Colonic mucosa (tissue), 4 donors: ENCODE data around the gene WNT3A. TPM values are rescaled to one million over a fixed set of nuclear protein-coding genes. Genes with fewer than 3 reads are reported as not detected.

Source experiments
- DNase-seq: peaks from one replicate; pipeline ENCODE4 v3.0.0-alpha.2; 2020
- H3K27ac ChIP-seq: fragments of 200-600 bp; one replicate; pipeline ENCODE4 v1.8.0; 2021
- H3K27me3 ChIP-seq: fragments of 200-600 bp; one replicate; pipeline ENCODE4 v1.8.0; 2021
- H3K36me3 ChIP-seq: fragments of 200-600 bp; one replicate; pipeline ENCODE4 v1.8.0; 2021
- H3K4me1 ChIP-seq: fragments of 200-600 bp; one replicate; pipeline ENCODE4 v1.8.0; 2021; ENCODE audit warnings: mild to moderate bottlenecking
- H3K4me3 ChIP-seq: fragments of 200-600 bp; one replicate; pipeline ENCODE4 v1.8.0; 2021
- H3K9ac ChIP-seq, 2 donors: one replicate each; pipeline ENCODE4 v1.7.0; 2013; ENCODE audit warnings: control low read depth in 2 of 2, low read depth in 2 of 2, low read length in 2 of 2
- H3K9me3 ChIP-seq: fragments of 200-600 bp; one replicate; pipeline ENCODE4 v1.8.0; 2021
- intact Hi-C: fragments of 100-400 bp; cut with DNase I; formaldehyde crosslinking; loops from one replicate; pipeline ENCODE4 v1.14.1; 2022
- total RNA-seq, 2 donors: library from RNA; stranded (reverse); fragmentation: NEBNext Ultra II Directional in 1 of 2; extraction: Animal tissue kit (Norgen Biotek cat#: 25700) in 1 of 2; gene quantifications; one replicate each; pipeline ENCODE4 v1.2.1, GENCODE V29; 2021
- TF ChIP-seq, protein P1 (sequence below): fragments of 200-600 bp; IDR thresholded peaks from one replicate; pipeline ENCODE4 v1.8.0; 2022; ENCODE audit warnings: antibody characterized with exemption, mild to moderate bottlenecking
- donor health status: healthy.
- donor health status: DM: no; HTN: no; CAD: no.
- donor health status: DM: no; HTN: no; CAD: no.

WNT3A gene
- total RNA-seq, 2 donors from 2014 or later = not detected

DNA sequence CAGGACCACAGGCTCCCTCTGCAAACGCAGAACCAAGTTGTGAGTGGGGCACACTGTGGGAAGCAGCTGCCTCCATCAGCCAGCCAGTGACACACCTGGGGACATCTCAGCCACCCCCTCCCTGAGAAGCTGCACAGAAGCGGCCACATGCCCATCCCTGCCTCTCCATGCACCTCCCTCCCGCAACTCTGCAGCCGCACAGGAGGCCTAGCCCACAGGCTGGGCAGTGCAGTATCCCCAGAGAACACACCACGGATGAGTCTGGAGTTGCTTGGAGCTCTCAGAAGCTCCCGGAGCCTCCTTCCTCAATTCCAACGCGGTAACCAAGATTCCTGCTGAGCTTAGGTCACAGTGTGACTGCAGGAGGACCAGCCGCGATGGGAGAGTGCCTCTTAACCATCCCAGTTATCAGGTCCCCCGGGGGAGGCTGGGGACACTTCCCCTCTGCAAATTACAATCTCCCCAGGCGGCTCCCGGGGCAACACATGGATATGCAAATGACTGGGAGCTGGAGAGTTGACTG, 1.2 kb upstream of the WNT3A start:
- Histone ChIP-seq H3K4me3 (no peak overlapping the region), H3K9me3 (no peaks in the 10 kb centered on the region), H3K9ac (no peak overlapping the region), H3K36me3 (no peaks in the 10 kb centered on the region), H3K27me3 (peaks cover 56% of the 10 kb centered on the region), H3K27ac (no peak overlapping the region), H3K4me1 (no peaks in the 10 kb centered on the region)
- no peak for DNase-seq
- TF ChIP-seq, protein P1, sequence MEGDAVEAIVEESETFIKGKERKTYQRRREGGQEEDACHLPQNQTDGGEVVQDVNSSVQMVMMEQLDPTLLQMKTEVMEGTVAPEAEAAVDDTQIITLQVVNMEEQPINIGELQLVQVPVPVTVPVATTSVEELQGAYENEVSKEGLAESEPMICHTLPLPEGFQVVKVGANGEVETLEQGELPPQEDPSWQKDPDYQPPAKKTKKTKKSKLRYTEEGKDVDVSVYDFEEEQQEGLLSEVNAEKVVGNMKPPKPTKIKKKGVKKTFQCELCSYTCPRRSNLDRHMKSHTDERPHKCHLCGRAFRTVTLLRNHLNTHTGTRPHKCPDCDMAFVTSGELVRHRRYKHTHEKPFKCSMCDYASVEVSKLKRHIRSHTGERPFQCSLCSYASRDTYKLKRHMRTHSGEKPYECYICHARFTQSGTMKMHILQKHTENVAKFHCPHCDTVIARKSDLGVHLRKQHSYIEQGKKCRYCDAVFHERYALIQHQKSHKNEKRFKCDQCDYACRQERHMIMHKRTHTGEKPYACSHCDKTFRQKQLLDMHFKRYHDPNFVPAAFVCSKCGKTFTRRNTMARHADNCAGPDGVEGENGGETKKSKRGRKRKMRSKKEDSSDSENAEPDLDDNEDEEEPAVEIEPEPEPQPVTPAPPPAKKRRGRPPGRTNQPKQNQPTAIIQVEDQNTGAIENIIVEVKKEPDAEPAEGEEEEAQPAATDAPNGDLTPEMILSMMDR = no peak
- intact Hi-C loops = loop anchor here (5.0 kb wide), 1 partner anchor 67 kb away; no protein-coding TSS in a partner anchor

DNA sequence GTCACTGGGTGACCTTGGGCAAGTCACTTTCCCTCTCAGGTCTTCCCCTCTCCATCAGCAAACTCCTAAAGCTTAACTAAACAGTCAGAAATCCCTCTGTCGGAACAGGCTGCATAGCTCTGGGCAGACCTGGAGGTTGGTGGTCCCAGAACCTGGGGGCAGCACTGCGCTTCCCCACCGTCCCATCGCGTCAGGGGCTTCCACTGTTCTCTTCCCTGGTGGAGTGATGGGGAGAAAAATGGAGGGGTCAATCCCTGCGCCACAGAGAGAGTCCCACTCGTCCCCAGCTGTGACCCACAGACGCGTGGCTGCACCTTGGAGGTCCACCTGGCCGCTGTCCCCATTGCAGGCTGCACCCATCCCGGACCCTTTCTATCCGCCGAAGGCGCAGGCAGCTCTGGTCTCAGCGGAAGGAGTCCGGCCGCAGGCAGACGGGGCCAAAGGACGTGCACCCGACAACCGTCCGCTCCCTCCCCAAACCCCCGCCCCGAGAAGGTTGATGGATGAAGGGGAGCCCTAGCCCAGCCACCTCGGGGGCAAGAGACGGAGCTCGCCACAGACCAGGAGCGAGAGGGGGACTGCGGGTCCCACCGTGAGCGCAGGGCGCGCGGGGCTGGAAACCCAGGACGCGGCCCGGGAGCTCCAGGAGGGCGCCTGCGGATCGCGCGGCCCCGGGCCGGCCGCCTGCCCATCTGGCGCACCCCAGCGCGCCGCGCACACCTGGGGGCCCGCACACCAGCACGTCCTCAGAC, 588 bp upstream of the WNT3A start:
- Histone ChIP-seq H3K4me1 (no peaks in the 10 kb centered on the region), H3K27ac (no peak overlapping the region), H3K9ac (no peak overlapping the region), H3K27me3 (peaks cover 56% of the 10 kb centered on the region), H3K9me3 (no peaks in the 10 kb centered on the region), H3K4me3 (no peak overlapping the region), H3K36me3 (no peaks in the 10 kb centered on the region)
- intact Hi-C loops = loop anchor here (5.0 kb wide), 1 partner anchor 66 kb away; no protein-coding TSS in a partner anchor
- no peak for DNase-seq
- TF ChIP-seq, protein P1 = no peak

DNA sequence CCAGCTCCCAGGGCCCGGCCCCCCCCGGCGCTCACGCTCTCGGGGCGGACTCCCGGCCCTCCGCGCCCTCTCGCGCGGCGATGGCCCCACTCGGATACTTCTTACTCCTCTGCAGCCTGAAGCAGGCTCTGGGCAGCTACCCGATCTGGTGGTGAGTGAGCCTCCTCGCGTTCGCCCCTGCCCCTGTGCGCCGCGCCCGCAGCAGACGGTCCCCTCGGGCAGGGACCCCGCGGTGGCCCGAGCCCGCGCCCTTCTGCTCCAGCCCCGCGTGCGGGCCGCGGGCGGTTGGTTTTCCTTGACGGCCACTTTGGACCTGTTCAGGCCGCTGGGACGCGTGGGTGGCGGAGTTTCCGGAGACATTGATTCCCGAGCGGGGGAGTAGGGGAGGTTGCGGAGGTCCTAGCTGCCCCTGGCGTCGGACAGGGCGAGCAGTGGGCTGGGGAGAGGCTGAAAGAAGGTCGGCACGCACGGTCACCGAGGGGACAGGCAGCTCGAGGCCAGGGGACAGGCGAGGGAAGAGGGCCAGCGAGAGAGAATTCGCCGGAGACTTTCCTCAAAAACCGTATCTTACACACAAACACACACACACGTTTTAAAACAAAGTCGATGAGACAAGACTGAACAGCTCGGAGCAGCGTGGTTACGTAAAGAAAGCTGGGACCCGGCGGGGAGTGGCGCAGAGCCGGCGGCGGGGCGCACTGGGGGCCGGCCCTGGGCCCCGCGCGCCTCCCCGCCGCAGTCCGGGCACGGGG, 427 bp downstream of the WNT3A start:
- Histone ChIP-seq H3K9ac (no peak overlapping the region), H3K36me3 (no peaks in the 10 kb centered on the region), H3K27ac (no peak overlapping the region), H3K4me3 (no peak overlapping the region), H3K9me3 (no peaks in the 10 kb centered on the region), H3K4me1 (no peaks in the 10 kb centered on the region), H3K27me3 (peaks cover 56% of the 10 kb centered on the region)
- DNase-seq = no peak
- intact Hi-C loops = loop anchor here (5.0 kb wide), 1 partner anchor 65 kb away; no protein-coding TSS in a partner anchor
- TF ChIP-seq, protein P1 = no peak

DNA sequence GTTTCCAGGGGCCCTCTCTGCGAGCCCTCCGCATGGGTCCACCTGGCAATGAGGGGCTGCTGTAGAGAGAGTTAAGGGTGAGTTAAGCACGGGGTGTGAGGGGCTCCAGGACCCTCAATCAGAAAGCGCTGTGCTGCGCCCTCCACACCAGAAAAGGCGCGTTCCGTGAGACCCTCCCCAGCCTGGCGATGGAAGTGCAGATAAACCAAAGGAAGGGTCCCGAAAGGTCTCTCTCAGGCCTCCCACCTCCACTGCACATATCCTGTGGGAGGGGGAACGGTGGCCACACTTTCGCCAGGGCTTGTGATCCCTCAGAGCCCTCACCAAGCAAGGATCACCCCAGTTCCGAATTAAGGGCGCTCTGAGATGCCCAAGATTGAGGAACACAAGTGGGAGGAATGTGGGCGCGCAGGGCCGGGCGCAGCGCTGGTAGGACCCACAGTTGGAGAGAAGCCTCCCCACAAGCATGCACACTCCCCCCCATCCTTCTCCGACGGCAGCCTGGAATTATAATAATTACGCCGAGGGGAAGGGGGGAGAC, 1.1 kb downstream of the WNT3A start:
- Histone ChIP-seq H3K9me3 (no peaks in the 10 kb centered on the region), H3K27me3 (peaks cover 56% of the 10 kb centered on the region), H3K9ac (no peak overlapping the region), H3K4me1 (no peaks in the 10 kb centered on the region), H3K4me3 (no peak overlapping the region), H3K36me3 (no peaks in the 10 kb centered on the region), H3K27ac (no peak overlapping the region)
- intact Hi-C loops = loop anchor here (5.0 kb wide), 1 partner anchor 64 kb away; no protein-coding TSS in a partner anchor
- DNase-seq = no peak
- TF ChIP-seq, protein P1 = no peak

DNA sequence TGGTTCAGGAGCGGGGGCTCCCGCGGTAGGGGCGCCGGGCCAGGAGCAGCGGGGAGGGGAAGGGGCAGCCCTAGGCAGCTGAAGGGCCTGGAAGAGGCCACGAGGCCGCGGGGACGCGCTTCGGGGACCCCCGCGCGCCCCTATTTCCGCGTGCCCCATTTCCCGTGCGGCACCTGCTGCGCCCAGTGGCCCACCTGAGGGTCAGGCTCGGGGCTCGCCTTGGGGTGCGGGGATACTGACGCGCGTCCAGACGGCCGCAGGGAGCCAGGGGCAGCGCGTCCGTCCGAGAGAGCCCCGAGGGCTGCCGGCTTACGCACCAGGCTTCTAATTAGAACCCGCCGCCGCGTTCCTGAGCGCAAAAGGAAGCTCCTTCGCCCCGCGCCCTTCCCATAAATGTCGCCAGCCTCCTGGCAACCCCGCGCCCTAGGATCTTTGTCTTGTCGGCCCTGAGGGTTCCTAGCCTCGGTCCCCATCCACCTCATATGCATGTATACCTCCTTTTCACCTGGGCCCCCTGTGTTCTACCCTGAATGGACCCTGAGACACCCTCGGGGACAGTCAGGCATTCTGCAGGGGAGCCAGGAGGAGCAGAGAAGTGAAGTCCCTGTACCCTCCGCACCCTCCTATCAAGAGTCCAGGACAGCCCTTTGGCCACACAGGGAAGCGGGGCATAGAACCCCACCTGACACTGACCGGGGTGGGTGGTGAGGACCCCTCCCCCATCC, 1.8 kb downstream of the WNT3A start:
- no peak for DNase-seq
- TF ChIP-seq, protein P1 = no peak
- Histone ChIP-seq H3K27me3 (peaks cover 53% of the 10 kb centered on the region), H3K4me3 (no peak overlapping the region), H3K36me3 (no peaks in the 10 kb centered on the region), H3K27ac (no peak overlapping the region), H3K4me1 (no peaks in the 10 kb centered on the region), H3K9ac (no peak overlapping the region), H3K9me3 (no peaks in the 10 kb centered on the region)
- intact Hi-C loops = loop anchor here (5.0 kb wide), 1 partner anchor 64 kb away; no protein-coding TSS in a partner anchor
